HG03066 (cell line): ENCODE data around the gene SOSTDC1.
A peak's percentile ranks its signal among the peaks of the same experiment; 100 is the strongest.
"Not testable (repeated sequence)": the region's sequence is repeated elsewhere in the genome, so short reads cannot be mapped to it uniquely, and the experiment has no call there.

Experiments
- ATAC-seq: cut with Tn5 transposase; IDR thresholded peaks from one replicate; pipeline ENCODE4 v1.9.1; 2021; ENCODE audit warnings: low read depth; ENCODE audit not compliant: unreplicated experiment

The SOSTDC1 gene

DNA sequence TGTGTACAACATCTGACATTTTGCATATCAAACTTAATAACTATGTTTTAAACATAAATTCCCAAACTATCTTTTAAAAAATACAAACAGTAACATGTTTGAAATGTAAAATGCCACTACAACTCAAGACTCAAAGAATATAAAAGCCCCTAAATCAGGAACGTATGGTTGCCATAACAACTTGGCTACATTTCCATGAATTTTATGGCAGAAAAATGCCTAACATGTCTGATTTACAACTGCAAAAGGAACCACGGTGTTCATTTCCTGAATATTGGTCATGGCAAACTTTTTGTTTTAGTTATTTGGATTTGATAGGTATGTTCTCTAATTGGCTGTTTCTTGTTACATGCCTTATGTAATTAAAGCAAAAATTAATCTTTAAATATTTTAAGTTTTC, 2.0 kb downstream of the SOSTDC1 start:
- ATAC-seq = no peak

DNA sequence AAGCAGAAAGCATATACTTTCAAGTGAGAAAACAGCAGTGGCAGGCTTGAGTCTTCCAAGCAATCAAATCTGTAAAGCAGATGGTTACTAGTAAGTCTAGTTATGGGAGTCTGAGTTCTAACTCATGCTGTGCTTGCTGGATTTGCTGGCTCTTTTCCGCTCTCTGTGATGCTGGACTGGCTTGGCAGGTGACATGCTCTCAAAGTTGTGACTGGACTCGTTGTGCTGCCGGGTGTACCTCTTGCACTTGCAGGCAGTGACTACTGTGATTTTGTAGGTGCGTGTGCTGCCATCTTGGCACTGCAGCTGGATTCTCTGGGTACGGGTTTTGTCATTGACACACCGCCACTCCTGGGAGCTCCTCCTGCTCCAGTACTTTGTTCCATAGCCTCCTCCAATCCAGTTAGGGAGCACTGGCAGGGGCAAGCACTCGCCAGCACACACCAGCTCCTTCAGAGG, 3.1 kb downstream of the SOSTDC1 start:
- ATAC-seq = no peak

DNA sequence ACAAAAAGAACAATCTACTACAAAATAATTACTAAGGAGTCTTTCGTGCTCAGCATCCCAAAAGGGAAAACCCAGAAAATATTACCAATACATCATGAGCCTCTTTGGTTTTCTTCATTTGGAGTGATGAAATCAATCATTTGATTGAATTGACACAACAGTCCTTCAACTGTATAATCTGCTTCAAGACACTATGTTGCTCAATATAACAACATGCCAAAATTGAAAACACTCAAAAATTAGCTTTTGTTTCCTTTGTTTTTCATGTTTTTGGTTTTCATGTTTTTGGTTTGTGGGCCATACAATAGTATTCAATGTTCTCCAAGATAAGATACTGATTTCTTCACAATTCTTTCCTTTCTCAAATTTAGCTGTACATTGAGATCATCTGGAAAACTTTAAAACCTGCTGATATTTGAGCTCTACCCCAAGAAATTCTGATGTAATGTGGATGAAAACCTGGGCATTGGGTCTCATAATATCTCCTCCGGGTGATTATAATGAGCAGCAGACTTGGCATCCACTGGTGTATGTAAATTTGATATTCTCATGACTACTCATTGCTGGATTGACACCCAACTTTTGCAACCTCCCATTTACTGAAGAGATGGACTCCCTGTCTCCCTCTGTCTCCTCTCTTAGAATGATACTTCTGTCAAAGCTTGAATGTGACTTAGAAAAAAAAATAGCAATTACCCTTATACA, 4.6 kb downstream of the SOSTDC1 start:
- ATAC-seq = no peak

DNA sequence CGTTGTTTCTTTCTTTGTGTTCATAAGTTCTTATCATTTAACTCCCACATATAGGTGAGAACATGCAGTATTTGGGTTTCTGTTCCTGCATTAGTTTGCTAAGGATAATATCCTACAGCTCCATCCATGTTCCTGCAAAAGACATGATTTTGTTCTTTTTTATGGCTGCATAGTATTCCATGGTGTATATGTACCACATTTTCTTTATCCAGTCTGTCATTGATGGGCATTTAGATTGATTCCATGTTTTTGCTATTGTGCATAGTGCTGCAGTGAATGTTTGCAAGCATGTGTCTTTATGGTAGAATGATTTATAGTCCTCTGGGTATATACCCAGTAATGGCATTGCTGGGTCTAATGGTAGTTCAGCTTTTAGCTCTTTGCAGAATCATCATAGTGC, 9.2 kb downstream of the SOSTDC1 start:
- not testable (repeated sequence) for ATAC-seq

DNA sequence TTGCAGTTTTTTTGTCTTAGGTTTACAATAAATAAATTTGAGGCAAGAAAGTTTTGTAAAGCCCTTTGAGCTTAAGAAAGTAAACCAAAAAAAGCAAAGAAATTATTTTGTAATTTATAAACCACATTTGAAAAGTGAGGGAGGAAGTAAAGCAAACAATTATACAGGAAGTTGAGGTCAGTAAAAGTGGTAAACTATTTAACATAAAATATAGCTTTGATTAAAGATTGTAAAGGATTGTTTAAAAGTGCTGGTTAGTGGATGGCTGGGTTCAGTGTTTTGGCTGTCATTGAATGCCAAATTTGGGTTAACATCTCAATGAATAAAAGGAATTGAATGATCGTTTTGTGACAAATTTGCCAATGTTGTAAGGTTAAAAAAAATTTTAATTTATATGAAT, 9.9 kb downstream of the SOSTDC1 start:
- no peak for ATAC-seq

DNA sequence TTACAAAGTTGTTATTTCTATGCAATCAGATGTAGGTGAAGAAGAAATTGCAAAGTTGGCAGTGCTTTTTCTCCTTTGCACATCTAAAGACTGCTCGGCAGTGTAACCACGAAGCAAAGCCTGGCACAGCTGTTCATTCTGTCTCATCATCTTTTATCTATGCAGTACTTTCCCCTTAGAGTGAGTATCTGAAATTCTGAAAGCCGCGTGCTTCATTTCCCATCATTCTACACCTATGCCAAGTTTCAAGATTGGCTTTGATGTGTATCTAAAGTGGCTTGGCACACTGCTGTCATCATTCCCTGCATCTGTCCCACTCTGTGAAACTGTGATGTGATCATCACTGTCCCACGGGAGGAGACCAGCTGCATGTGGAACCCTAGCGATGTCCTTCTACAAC, 15.2 kb downstream of the SOSTDC1 start:
- ATAC-seq = no peak

DNA sequence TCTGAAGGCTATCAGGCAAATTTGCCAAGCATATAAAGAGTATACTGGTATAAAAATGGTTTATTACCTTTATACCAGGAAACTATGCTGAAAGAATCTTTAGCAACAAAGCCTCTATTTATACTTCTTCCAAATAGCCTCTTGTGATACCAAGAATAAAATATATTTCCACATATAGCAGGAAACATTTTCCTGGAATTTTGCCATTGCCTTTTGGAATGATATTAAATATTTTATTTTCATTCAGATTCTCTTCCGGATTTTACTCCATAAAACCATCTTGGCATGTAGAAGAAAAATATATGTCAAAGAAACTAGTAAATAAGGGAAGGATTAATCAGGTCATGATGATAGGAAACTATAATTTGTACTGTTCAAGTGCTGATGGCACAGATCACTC, 17.7 kb downstream of the SOSTDC1 start:
- no peak for ATAC-seq

DNA sequence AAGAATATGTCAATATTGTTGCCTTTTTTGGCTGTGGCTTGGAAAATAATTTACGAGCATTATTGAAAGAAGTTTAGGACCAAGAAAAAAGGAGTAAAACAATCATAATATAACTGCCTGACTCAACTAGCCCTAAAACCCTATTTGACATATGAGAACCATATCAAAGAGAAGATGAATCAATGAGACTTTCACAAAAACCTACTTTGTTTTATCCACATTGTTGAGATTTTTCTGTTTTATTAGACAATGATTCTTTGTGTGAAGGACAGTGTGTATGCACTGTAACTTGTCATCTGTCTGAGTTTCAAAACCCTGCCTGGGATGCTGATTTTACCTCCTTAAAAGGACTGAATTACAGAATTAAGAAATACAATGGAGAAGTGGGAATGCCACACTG, 19.0 kb downstream of the SOSTDC1 start:
- ATAC-seq = no peak

DNA sequence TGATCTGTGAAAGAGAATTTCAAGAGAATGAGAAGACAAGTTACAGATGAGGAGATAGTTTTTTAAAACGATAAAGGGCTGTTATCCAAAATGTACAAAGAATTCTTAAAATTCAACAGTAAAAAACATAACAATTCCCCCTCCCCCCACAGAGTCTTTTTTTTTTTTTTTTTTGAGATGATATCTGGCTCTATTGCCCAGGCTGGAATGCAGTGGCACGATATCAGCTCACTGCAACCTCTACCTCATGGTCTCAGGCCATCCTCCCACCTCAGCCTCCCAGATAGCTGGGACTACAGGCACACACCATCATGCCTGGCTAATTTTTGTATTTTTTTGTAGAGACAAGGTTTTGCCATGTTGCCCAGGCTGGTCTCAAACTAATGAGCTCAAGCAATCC, 21.7 kb downstream of the SOSTDC1 start:
- not testable (repeated sequence) for ATAC-seq

DNA sequence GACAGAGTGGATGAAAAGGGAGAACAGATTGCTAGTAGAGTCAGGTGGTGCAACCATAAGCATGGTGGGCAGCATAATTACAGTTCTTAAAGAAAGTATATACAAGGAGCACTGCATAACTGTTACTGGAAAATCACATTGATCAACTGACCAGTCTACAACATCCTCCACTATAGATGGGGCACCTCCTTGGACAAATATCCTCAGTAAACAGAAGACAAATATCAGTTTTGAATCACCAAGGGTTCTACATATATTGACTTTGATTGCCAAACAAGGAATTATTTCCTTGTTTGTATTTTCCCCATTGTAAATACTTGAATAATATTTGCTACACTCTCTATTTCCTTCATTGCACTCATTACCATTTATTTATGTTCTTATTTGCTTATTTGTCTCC, 26.6 kb downstream of the SOSTDC1 start:
- no peak for ATAC-seq

DNA sequence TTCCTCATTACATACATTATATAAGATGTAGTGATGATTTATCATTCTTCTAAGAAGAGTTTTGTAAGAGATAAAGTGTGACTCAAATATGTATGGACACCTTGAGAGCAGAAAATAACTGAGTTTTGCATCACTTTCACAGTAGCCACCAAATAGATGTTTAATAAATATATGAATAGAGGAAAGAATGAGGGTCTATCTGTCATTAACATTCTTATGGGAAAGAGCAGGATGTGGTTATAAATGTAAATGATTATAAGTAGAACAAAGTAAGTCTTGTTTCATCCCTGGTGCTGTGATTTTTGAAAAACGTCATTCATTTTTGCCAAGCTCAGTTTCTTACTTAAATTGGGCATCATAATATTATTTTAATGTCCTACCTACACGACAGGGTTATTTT, 29.2 kb downstream of the SOSTDC1 start:
- ATAC-seq = no peak

DNA sequence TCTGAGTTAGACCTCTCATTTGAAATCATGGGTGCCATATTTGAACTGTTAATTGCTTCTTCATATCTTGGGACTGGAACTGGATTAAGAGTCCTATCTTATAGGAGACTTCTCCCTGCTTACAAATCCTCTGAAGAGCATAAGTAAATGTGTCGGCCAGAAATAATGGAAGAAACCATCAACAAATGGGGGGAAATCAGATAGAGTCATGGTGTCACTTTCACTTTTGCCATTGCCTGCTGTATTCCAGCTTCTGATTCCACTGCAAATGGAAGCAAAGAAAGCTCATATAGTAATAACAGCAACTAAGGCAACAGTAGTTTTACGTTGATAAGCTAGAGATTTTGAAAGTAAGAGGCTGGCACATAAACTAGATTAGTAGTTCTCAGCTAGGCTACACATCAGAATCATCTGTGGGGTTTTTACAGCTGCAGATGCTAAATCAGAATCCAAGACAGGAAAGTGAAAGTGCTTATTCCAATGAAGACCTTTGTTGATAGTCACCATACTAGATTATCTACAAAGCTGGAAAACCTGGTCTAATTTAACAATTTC, 31.9 kb downstream of the SOSTDC1 start:
- no peak for ATAC-seq

DNA sequence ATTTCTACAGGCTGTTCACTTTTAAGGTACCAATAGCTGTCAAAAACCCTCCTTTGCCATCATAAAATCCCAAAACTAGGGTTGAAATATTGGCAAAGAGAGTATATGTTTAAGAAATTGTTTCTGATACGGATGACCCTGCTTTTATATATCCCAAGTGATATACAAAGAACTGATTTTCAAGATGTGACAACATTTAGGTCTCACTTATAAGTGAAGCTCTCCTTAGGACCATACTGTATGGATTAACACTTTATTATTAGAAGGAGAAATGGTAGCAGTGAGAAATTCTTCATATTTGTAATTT, 33.2 kb downstream of the SOSTDC1 start:
- ATAC-seq = no peak

DNA sequence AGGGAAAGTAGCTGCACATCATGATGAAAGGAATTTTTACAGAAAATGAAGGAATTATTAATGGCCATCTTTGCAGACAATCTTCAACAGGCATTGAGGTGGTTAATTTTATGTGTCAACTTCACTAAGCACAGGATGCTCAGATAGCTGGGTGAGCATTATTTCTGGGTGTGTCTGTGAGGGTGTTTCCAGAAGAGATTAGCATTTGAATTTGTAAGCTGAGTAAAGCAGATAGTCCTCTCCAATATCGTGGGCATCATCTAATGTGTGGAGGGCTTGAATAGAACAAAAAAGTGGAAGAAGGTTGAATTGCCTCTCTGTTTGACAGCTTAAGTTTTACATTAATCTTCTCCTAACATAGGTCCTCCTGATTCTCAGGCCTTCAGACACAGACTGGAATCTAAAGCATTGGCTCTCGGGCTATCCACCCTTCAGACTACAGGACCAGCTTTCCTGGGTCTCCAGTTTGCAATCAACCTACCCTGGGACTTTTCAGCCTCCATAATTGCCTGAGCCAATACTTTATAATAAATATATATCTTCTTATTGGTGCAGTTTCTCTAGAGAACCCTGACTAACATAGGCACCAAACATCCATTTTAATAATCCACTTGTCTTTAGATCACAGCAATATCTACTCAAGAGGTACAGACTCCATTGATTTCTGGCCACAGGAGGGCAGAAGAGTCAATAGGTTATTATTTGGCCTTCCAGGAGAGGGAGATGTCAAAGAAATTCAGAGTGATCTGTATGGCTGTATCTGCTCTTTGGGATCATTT, 33.7 kb downstream of the SOSTDC1 start:
- no peak for ATAC-seq

DNA sequence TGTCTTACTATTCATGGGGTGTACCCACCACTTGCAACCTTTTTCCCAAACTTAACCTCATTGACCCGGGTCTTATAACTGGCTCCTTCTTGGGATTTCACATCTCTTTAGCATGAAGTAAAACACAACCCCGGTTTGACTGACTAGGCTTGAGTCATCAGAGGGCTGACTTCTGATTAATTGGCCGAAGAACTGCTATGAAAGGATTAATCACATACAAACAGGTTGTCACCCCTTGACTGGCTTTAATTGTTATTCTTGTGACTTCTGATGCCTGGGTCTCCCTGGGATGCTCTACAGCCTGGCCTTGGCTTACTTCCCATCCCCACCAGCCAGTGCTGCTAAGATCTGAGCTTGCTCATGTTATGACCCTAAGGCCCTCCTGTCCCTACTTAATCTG, 35.4 kb downstream of the SOSTDC1 start:
- no peak for ATAC-seq

DNA sequence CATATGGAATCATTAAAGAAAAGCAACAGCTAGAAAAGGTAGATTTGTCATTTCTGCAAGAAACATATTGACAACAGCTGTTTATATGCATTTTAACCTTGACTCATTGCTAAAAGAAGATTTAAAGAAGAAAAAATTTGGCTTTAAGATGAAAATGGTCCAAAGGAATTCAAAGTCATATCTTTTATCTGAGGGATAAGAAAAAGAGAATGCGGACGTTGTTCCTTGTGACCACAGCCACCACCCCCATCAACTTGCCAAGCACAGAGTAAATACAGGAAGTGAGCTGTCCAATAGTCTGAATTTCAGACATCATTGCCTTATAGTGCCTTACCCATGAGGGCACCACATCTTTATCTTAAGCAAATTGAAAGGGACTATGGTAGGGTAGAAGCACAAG, 36.9 kb downstream of the SOSTDC1 start:
- ATAC-seq = no peak

DNA sequence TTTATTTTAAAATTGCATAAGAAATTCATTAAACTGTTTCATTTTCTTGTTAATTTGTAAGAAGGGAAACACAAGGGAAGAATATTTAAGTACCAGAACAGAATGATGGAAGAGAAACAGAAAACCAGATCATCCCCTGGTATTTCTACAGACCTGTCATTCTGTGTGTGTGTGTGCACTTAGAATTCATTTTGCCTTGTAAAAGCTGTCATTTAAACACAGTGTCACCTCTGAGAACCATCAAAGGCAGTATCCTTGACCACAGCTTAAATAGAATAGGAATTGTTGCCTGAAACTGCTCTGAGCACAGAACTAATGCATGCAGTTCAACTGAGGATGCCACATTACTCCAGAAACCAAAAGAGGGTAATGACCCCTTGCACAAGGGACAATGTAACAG, 37.4 kb downstream of the SOSTDC1 start:
- ATAC-seq = no peak

DNA sequence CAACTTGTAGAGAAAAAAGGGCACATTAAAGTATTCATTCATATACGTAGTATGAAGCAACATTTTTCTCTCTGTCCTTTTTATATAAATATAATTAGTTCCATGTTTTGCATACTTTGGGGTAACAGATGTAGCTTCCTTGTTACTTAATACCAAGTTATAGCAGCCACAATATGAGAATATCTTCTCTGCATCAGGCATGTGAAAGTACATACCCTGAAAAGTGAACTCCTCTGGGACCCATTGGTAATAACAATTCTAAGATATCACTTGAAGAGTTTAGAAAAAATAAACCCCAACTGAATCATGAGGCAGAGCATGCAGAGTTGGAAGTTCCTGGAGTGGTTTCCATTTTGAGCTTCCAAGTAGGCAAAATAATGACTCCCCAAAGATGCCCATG, 41.8 kb downstream of the SOSTDC1 start:
- no peak for ATAC-seq

DNA sequence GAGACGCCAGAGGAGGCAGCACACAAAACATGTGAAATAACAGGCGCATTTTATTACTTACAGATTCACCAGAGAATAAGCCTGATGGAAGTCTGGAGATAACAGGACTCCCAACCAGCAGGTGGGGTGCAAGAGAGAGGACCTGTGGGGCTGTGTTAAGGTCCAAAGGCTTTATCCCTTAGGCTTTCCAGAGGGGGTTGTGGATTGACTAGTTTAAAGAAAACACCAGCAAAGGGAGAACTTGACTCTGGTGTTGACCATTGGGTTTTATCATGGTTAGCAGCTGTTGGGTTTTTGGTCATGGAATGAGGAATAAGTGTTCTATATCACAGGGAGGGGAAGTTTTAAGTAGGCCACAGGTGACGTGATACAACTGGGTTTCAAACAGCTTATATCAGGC, 42.6 kb downstream of the SOSTDC1 start:
- ATAC-seq = no peak

DNA sequence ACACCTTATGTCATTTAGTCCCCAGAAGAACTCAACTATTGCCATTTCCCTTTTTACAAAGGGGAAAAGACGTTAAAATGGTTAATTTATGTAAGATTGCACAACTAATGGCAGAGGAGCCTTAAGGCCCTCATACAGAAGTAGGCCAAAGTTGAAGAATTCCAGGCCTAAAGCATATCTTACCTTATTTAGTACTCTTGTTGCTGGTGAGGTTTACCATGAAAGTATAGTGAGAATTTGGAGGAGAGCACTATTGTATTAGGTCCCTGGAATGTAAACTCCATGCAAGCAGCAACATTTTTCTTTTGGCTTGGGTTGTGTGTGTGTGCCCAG, 43.5 kb downstream of the SOSTDC1 start:
- ATAC-seq = no peak

DNA sequence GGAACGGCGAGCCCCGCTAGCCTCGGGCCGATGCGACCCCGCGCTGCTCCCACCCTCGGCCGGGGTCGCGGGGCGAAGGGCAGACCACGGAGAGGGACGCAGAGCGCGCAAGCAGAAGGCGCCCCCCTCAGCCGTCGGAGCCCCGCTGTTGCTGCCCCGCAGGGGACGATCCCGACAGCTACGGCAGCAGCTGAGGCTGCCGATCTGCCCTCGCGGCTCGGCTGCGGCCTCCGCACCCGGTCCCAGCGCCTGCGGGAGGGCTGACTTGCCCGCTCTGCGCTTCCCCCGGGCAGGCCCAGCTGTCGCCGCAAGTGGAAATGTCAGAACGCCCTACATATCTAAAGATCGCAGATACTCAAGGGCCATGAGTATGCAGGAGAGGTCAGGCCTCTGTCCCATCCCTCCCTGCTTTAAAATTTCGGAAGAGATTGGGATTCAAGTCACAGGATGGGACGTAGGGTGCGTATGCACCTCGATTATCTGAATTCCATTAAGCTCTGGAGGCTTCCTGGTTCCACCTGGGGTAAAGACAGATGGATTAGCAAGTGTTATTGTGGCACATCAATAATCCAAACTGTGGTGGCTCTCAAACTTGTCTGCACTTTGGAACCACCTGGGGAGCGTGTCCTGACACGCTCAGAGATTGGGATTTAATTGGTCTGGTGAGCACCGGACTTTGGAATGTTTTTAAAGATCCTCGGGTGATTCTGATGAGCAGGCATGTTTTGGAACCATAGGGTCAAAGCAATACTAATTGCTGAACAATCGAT, 44.0 kb downstream of the SOSTDC1 start, which contains the start of gene CRPPA:
CRPPA (minus strand) TSS at position 206 of the 770 bp plus-strand sequence. CDS start 216 bp downstream, outside the sequence.
- ATAC-seq = peak; percentile 21
